Measurements from ENCODE around the gene DAB2.
A peak's percentile ranks its signal among the peaks of the same experiment; 100 is the strongest.
"Not testable (repeated sequence)": the region's sequence is repeated elsewhere in the genome, so short reads cannot be mapped to it uniquely, and the experiment has no call there.

The DAB2 gene

DNA sequence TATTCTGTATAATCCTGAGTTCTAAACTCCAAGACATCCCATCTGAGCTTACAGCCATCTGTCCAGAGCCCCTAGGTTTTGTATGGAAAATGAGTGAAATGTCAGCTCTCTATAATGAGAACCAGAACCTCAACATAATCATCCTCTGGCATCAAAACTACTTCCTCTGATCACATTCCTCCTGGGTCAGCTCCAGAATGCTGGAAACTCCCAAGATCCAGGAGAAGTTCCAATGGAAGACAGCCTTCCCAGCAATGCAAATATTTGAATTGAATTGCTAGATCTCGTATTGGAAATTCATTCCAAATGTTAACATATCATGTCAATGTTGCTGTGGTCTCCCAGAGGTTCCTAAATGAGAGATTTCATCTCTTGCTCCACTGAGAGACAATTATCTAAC is 84.3 kb downstream of the DAB2 start:
- peak; percentile 35 for DNase-seq (ENCODE audit: low spot score)

DNA sequence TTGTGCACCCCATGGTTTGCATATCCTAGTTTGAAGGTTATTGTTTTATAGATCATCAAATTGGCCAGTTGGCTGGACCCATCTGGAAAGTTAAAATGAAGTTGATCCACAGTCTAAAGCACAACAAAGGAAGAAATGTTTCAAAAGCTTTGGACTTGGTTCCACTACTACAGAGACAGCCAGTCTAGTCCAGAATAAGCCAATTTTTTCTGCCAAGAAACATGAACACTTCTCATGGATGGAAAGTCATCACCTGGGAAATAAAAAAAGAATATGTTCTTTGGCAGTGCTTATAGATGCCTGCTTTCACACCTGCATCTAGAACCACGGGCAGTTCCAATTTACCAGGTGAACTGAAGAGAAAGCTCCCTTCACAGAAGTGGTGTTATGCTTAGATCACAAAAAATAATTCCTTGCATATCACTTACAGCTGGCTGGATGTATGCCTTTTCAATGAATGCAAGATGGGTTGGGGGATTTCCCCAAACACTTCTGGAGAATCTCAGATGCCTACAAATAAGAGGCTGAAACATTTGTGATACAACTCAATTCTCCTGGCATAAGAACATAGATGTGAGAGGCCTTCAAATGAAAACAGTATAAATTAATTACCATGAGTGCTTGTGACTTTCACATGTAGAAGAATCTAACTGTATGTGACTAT is 87.4 kb downstream of the DAB2 start:
- DNase-seq (ENCODE audit: low spot score): no peak

DNA sequence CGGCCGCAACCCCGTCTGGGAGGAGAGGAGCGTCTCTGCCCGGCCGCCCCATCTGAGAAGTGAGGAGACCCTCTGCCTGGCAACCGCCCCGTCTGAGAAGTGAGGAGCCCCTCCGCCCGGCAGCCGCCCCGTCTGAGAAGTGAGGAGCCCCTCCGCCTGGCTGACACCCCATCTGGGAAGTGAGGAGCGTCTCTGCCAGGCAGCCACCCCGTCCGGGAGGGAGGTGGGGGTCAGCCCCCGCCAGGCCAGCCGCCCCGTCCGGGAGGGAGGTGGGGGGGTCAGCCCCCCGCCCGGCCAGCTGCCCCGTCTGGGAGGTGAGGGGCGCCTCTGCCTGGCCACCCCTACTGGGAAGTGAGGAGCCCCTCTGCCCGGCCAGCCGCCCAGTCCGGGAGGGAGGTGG is 90.5 kb downstream of the DAB2 start:
- DNase-seq (ENCODE audit: low spot score): not testable (repeated sequence)

DNA sequence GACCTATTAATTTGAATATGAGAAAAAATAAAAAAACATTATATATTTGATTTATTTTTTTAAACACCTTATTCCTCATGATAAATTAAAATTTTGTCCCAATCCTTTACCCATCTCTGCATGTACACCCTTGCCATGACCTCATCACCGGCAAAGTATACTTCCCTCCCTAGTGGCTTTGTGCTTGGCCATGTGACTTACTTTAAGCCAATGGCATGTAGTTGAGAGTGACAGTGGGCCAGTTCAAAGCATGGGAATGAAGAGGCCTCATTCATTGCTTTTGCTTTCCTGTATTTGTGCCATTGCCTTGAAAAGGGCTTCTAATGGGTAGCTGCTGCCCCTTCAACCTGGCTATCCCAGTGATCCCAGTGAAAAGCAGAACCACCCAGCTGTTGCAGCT is 91.7 kb downstream of the DAB2 start:
- no peak for DNase-seq (ENCODE audit: low spot score)

DNA sequence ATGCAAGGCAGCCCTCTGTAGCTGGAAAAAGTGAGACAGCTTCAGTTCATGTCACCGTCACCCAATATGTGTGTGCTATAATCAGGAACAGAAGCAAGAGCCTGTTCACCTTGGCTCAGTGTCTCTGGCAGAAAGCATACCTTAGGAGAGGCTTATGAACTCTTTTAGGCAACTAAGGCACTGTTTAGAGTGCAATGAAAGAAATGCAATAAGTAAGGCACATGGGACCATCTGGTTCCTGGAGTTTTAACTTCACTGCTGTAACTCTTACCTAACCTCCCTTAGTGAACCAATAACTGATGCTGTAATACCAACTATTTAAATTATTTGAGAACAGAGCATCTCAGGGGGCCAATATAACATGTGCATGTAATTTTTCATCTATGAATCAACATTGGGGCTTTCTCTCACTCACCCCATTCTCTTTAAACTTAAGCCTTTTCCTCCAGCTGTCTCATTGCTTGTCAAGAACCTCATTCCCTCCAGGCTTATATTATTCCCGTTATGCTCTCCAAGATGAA is 92.9 kb downstream of the DAB2 start:
- peak; percentile 35 for DNase-seq (ENCODE audit: low spot score)

DNA sequence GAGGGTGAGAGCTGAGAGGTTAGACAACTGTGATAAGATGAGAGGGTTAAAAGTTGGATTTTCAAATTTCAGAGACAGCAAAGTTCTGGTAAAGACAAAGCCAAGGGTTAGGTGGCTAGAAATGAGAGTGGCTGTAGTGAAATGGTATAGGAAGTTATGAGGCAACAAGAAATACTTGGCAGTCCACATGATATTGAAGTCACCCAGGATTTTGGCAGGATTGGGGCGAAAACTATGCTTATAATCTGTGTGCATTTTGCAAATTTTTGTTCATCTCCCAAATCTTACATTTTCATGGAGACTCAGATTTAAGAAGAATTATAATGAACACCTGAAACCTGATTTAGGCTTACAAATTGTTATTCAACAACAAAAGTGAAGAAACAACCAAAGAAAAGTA is 96.0 kb downstream of the DAB2 start:
- DNase-seq (ENCODE audit: low spot score): peak; percentile 8

DNA sequence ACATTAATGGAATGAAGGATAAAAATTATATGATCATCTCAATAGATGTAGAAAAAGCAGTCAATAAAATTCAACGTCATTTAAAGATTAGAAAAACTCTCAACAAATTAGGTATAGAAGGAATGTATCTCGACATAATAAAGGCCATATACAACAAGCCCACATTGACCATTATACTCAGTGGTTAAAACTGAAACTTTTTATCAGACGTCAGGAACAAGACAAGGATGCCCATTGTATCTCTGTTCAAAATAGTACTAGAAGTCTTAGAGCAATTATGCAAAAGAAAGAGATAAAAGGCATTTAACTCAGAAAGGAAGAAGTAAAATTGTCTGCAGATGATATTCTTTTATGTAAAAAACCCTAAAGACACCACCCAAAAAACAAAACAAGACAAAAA is 101.2 kb downstream of the DAB2 start:
- DNase-seq (ENCODE audit: low spot score): no peak

All from GM03348 (cell line).